DMS79 treated with DMSO at 0.1 percent for 48 hours (cell line): Measurements from ENCODE around the gene TAS2R38.
"Not testable (repeated sequence)": the region's sequence is repeated elsewhere in the genome, so short reads cannot be mapped to it uniquely, and the experiment has no call there.

Experiments used
- DNase-seq: peaks from one replicate; lab custom pipeline; 2025; lab: John Stamatoyannopoulos, UW

Gene TAS2R38

DNA sequence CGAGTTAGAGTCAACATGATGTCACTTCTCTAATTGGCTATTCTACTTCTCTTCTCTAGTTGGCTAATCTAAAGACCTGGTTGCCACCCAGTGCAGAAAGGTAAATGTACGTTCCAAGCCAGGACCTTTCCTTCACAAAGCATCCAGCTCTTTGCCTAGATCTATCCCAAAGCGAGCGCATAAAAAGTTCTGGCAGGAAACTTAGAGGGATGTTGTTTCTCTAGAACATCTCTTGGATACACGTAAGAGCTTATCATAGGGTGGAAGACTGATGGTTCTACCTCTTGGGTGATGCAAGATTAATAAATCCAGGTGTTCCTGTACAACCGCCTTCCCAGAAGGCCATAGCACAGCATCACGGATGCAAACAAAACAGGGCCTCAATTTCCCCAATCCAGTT, at the start of gene TAS2R38:
Gene TAS2R38 (minus strand): TSS at position 101 of the 400 bp plus-strand sequence. CDS start 84 bp downstream, at position 17.
- DNase-seq, result no peak

GRCh38 chr7:142018154-142018553, 44.6 kb upstream of the TAS2R38 start:
- no peak for DNase-seq

DNA sequence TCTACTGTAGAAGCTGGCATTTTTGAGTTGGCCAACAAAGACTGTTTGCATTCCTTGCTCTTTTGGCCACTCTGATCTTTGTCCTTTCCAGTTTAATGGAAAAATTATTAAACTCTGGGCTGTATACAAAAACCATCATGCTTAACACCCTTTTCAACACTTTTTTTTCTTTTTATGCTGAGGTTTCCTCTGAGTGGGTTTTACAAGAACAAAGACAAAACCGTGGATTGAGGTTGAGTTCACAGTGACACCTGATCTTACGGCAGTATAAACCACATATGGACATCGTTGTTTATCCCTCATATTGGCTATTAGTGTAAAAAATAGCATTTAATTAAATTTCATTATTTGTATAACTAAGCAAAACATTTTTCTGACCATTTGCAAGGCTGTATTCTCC, 43.9 kb upstream of the TAS2R38 start:
- no peak for DNase-seq

- DNase-seq, result no peak
Observed at GRCh38 chr7:142012825-142013511, 39.4 kb upstream of the TAS2R38 start.

GRCh38 chr7:142010952-142011548, 37.5 kb upstream of the TAS2R38 start:
- DNase-seq, result no peak

DNA sequence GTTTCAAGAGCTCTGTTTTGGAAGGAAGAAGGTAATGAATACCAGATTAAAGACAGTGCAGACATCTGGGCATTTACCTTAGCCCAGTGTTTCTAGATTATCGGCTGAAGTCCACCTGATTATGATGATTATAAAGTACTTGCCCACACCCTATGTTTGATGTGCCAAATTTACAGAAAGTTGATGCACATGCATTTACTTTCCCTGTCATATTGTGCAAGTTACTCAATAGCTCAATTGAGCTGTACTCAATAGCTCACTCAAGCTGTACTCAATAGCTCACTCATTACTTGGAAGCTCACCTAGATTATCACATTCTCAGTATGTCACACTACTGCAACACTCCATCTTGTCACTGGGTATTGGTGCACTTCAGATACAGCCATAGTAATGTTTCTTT, 35.6 kb upstream of the TAS2R38 start:
- no peak for DNase-seq

- DNase-seq, result no peak
Observed at GRCh38 chr7:142006577-142006976, 33.0 kb upstream of the TAS2R38 start.

- no peak for DNase-seq
Observed at GRCh38 chr7:142002179-142002578, 28.6 kb upstream of the TAS2R38 start.

DNA sequence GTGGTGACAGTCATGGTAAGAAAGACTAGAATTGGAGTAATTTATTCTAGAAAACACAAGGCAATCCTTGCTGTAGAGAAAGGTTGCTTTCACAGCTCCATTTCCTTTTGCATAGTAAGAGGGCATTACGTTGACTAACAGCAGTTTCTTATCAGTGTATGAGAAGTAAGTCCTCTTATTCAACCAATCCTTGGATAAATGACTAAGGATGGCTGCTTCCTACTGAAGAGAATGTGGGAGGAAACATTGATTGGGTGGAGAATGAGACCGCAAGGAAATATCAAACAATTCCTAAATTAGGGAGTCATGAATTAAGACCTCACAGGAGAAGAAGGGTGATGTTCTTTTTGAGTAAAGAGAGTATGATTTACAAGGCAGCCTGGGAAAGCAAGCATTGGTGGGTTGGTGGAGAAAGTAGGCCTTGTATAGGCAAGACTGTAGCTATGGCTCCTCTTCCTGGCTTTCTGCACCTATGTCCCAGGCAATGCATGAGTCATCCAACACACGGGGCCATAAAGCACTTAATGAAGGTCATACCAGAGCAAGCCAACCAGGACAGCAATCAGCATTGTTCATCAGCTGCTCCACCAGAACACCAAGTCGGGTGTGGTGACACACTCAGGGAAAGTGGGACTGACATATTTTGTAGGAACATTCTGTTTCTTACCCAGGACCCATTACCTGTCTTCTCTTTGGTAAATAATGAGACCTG, 27.7 kb upstream of the TAS2R38 start:
- DNase-seq, result no peak

GRCh38 chr7:142000244-142000643, 26.7 kb upstream of the TAS2R38 start:
- DNase-seq, result no peak

DNA sequence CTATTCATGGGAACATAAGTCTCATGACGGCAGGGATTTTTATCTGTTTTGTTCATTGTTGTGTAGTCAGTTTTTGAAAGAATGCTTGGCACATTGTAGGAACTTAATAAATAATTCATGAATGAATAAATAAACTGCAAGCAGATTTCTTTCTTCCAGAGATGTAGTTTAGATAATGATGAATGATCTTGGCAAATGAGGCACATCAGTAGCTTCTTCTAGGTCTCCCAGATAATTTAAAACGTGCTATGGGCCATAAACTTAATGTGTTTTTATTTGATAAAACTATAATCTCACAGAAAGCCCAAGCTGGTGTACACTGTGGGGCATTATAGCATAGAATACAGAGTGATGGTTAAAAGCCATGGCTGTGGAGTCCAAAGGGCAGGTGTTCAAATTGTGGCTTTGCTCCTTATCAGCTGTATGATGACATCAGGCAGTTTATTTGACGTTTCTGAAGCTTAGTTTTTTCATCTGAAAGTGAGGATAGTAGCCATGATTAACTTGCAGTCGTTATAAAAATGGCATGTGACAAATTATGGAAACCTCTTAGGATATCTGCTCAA, 25.6 kb upstream of the TAS2R38 start:
- DNase-seq, result no peak

- no peak for DNase-seq
Observed at GRCh38 chr7:141993354-141993753, 19.8 kb upstream of the TAS2R38 start.

- no peak for DNase-seq
Observed at GRCh38 chr7:141992688-141993087, 19.1 kb upstream of the TAS2R38 start.

DNA sequence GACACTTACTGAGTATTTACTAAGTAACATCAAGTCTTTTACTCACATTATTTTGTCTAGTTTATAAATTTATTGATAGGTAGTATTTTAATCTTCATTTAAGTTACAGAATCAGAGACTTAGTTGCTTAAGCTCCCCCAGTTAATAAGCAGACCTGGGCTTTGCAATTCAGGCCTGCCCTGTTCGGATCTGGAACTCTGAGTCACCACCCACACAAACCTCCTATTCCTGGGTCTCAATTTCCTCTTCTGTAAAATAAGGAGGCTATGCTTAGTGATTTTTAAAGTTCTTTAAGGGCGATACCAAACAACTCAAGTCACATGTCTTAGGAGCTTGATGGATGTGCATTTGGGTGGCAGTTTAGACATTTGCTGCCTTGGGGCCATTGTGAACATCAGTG, 18.6 kb upstream of the TAS2R38 start:
- DNase-seq, result no peak

GRCh38 chr7:141991140-141991539, 17.6 kb upstream of the TAS2R38 start:
- DNase-seq, result no peak

DNA sequence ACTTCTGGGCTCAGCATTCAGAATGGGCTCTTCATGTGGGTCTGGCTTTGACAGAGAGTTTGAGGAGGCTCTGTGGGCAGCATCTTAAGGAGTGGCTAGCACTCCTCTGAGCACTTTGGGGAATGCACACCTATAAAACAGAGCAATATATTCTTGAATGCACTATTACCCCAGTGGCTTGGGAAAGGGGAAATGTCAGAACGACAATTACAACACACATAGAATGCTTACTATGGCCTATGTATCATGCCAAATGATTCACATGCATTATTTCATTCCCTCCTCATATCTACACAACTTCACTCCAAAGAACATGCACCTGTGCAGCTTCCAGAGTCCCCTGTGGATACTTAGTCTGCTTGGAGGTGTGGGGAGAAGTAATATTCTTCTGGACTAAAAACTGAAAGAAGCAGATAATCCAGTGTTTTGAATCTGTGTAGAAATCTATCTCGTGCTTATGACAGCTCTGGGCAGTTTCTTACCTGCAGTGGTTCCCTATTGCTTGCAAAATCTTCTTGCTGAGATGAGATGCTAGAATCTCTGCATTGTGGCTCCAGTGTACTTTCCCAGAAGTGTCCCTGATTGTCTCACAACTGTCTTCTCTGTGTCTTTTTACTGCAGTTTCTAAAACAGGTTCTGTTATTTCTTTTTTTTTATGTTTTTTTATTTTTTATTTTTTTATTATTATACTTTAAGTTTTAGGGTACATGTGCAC, 16.6 kb upstream of the TAS2R38 start:
- DNase-seq, result no peak

DNA sequence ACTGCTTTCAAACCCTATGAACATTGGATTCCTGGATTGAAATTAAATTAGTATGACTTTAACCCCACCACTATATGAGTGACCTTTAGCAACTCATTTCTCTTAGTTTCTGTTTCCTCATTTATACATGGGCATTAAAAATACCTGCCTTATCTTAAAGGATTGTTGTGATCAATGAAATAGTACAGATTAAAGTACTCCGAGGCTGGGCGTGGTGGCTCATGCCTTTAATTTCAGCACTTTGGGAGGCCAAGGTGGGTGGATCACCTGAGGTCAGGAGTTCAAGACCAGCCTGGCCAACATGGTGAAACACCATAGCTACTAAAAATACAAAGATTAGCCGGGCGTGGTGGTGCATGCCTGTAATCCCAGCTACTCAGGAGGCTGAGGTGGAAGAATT, 14.2 kb upstream of the TAS2R38 start:
- not testable (repeated sequence) for DNase-seq

DNA sequence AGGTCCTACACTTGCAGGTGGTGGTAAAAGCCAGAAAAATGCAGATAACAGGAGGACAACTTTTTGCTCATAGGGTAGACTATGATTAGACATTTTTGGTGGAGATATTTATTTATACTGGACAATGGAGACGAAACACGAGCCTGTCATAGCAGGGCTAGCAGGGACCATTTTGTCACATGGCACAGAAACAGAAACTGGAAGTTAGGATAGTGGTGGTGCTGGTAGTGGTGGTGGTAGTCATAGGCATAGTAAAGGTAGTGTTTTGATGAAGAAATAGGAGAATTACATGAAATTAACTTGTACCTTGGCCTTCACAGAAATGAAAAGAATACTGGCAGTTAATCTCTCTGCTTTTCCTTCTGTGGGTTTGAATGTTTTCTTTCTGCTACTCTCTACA, 13.3 kb upstream of the TAS2R38 start:
- no peak for DNase-seq

GRCh38 chr7:141985926-141986325, 12.4 kb upstream of the TAS2R38 start:
- DNase-seq, result not testable (repeated sequence)

DNA sequence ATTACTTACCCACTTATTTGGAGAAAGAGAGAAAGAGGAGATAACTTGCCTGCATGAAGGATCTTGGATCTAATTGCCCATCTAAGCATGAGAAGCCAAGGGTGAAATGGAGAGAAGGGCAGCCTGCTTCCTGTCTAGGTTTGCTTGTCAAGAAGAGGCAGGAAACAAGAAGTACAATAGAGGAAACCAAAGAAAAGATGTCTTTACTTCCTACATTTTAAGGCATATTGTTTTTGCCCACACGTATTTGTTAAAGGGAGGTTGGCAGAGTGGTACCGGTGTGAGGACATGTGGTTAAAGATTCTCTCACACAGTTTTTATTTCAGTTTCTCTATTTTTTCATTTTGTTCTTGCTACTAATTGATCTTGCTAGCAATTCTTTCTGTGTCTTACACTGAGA, 6.0 kb upstream of the TAS2R38 start:
- no peak for DNase-seq

- no peak for DNase-seq
Observed at GRCh38 chr7:141978351-141978750, 4.8 kb upstream of the TAS2R38 start.

GRCh38 chr7:141976524-141977245, 3.1 kb upstream of the TAS2R38 start:
- no peak for DNase-seq
